Kidney (tissue), 14 donors: ENCODE results near the gene CAMK4. TPM values are rescaled to one million over a fixed set of nuclear protein-coding genes. Genes with fewer than 3 reads are reported as not detected.

Experiments used
- DNase-seq, 5 donors: peaks; one replicate each; pipeline ENCODE4 v3.0.0-alpha.2; 2013 to 2020
- FAIRE-seq: peaks from 2 replicates; lab custom pipeline; 2012; peaks lifted over from hg19 to GRCh38; lab: Jason Lieb, UNC
- H3K27ac ChIP-seq, 2 donors: one replicate each; pipeline ENCODE4 v1.7.0; 2013; ENCODE audit warnings: low read depth in 2 of 2, low read length in 2 of 2, inconsistent platforms in 1 of 2
- H3K27me3 ChIP-seq: one replicate; pipeline ENCODE4 v1.7.1; 2013; ENCODE audit warnings: low read length, inconsistent platforms; ENCODE audit not compliant: control insufficient read depth, insufficient read depth
- H3K36me3 ChIP-seq, 3 donors: one replicate each; pipeline versions ENCODE4 v1.7.0 to v1.7.1; 2013; ENCODE audit warnings: low read length in 3 of 3, control low read depth in 1 of 3, inconsistent platforms in 1 of 3; ENCODE audit not compliant: insufficient read depth in 3 of 3, control insufficient read depth in 2 of 3
- H3K4me1 ChIP-seq, 3 donors: one replicate each; pipeline versions ENCODE4 v1.7.0 to v1.7.1; 2013; ENCODE audit warnings: low read length in 3 of 3, inconsistent platforms in 1 of 3, low read depth in 1 of 3; ENCODE audit not compliant: control insufficient read depth in 2 of 3, insufficient read depth in 2 of 3
- H3K4me3 ChIP-seq, 3 donors: one replicate each; pipeline versions ENCODE4 v1.7.0 to v1.8.1; 2013; ENCODE audit warnings: low read length in 3 of 3, control low read depth in 1 of 3, inconsistent platforms in 1 of 3
- H3K9ac ChIP-seq, 3 donors: one replicate each; pipeline versions ENCODE4 v1.7.0 to v1.7.1; 2013; ENCODE audit warnings: low read length in 3 of 3, control low read depth in 1 of 3, inconsistent platforms in 1 of 3
- H3K9me3 ChIP-seq, 3 donors: one replicate each; pipeline versions ENCODE4 v1.7.0 to v1.7.1; 2013; ENCODE audit warnings: low read length in 3 of 3, control low read depth in 1 of 3, inconsistent platforms in 1 of 3; ENCODE audit not compliant: control insufficient read depth in 2 of 3, insufficient read depth in 1 of 3
- CTCF ChIP-seq: IDR thresholded peaks from 3 replicates; pipeline ENCODE4 v1.5.1; 2012; ENCODE audit warnings: mild to moderate bottlenecking, moderate library complexity, borderline replicate concordance; ENCODE audit not compliant: insufficient read depth; ENCODE audit errors: extremely low read depth
- intact Hi-C: fragments of 100-400 bp; cut with DNase I; formaldehyde crosslinking; loops from one replicate; pipeline ENCODE4 v1.11.1; 2022
- polyA plus RNA-seq: library from polyadenylated mRNA; stranded (reverse); fragments of 350-450 nt; fragmentation: Illumina TruSeq; extraction: RNeasy Lipid Tissue Mini Kit (QIAGEN cat#74804); gene quantifications from one replicate; pipeline ENCODE4 v1.2.3, GENCODE V29; 2014; ENCODE audit warnings: low read depth, low replicate concordance; ENCODE audit not compliant: insufficient read depth
- total RNA-seq: library from RNA; stranded (reverse); fragmentation: NEBNext Ultra II Directional; extraction: Animal tissue kit (Norgen Biotek cat#: 25700); gene quantifications from one replicate; pipeline ENCODE4 v1.2.1, GENCODE V29; 2021
- donor health status: control.
- donor health status: control.
- donor health status: control.
- donor health status: control.
- donor health status: control.
- donor health status: DM: yes; HTN: yes; CAD: no.
- donor health status: Normal renal cell carcinoma (clear cell type).

Gene CAMK4
- total and polyA plus RNA-seq, 2 donors from 2014 or later: 0.37 to 4.7 TPM

- FAIRE-seq (no peak), DNase-seq (no peak)
- Histone ChIP-seq H3K27me3 (no peaks in the 10 kb centered on the region), H3K9ac (no peak overlapping the region), H3K36me3 (no peaks in the 10 kb centered on the region), H3K9me3 (no peaks in the 10 kb centered on the region), H3K4me3 (no peak overlapping the region), H3K27ac (no peak overlapping the region), H3K4me1 (no peaks in the 10 kb centered on the region)
- TF ChIP-seq CTCF: no peak
- intact Hi-C loops: no loop called here
These were observed 37.4 kb downstream of the CAMK4 start for GRCh38 chr5:111261610-111262009.

- Histone ChIP-seq H3K9me3 (no peaks in the 10 kb centered on the region), H3K27me3 (no peaks in the 10 kb centered on the region), H3K4me1 (no peaks in the 10 kb centered on the region), H3K36me3 (no peaks in the 10 kb centered on the region), H3K27ac (no peak overlapping the region), H3K9ac (no peak overlapping the region), H3K4me3 (no peak overlapping the region)
- intact Hi-C loops: no loop called here
- TF ChIP-seq CTCF: no peak
- FAIRE-seq (no peak), DNase-seq (peak in 1 of 5 donors; percentile 14)
These were observed 38.0 kb downstream of the CAMK4 start for GRCh38 chr5:111262153-111262552.

- no peak overlapping the region for H3K9ac ChIP-seq
- H3K36me3 ChIP-seq: no peaks in the 10 kb centered on the region
- no peaks in the 10 kb centered on the region for H3K27me3 ChIP-seq
- no peaks in the 10 kb centered on the region for H3K9me3 ChIP-seq
- DNase-seq (no peak), FAIRE-seq (no peak)
- H3K4me1 ChIP-seq: no peaks in the 10 kb centered on the region
- TF ChIP-seq CTCF: no peak
- no peak overlapping the region for H3K4me3 ChIP-seq
- H3K27ac ChIP-seq: no peak overlapping the region
- intact Hi-C loops: no loop called here
These were observed 38.6 kb downstream of the CAMK4 start for GRCh38 chr5:111262815-111263214.

GRCh38 chr5:111266491-111266890 is 42.3 kb downstream of the CAMK4 start:
- Histone ChIP-seq H3K9me3 (no peaks in the 10 kb centered on the region), H3K27ac (no peak overlapping the region), H3K27me3 (no peaks in the 10 kb centered on the region), H3K9ac (no peak overlapping the region), H3K36me3 (no peaks in the 10 kb centered on the region), H3K4me1 (no peaks in the 10 kb centered on the region), H3K4me3 (no peak overlapping the region)
- TF ChIP-seq CTCF: no peak
- intact Hi-C loops: no loop called here
- FAIRE-seq (no peak), DNase-seq (no peak)
